NCI-H460 (cell line): ENCODE data around the gene PACSIN1. TPM values are rescaled to one million over a fixed set of nuclear protein-coding genes. Genes with fewer than 3 reads are reported as not detected.

Experiments used
- DNase-seq: peaks from one replicate; pipeline ENCODE4 v3.0.0-alpha.2; 2016; ENCODE audit warnings: low read depth; ENCODE audit errors: extremely low read depth
- total RNA-seq: library from RNA; depleted of rRNA; stranded (reverse); fragments of >200 nt; shearing (Covaris generic); gene quantifications from 2 replicates; pipeline ENCODE4 v1.2.3, GENCODE V29; 2014

Gene PACSIN1
- total RNA-seq, 1 experiment from 2014 or later: 0.07 TPM

- no peak for DNase-seq
These were observed 74.3 kb downstream of the PACSIN1 start for GRCh38 chr6:34540222-34540621.

GRCh38 chr6:34540841-34541240 is 75.0 kb downstream of the PACSIN1 start:
- no peak for DNase-seq

GRCh38 chr6:34543421-34543820 is 77.5 kb downstream of the PACSIN1 start:
- no peak for DNase-seq

GRCh38 chr6:34544052-34544604 is 78.3 kb downstream of the PACSIN1 start:
- DNase-seq: no peak

- no peak for DNase-seq
These were observed 79.0 kb downstream of the PACSIN1 start for GRCh38 chr6:34544776-34545471.

- peak; percentile 37 for DNase-seq
These were observed 80.9 kb downstream of the PACSIN1 start for GRCh38 chr6:34546551-34547321.

GRCh38 chr6:34547701-34548644 is 82.1 kb downstream of the PACSIN1 start:
- DNase-seq: no peak

GRCh38 chr6:34549026-34549803 is 83.3 kb downstream of the PACSIN1 start:
- no peak for DNase-seq

- no peak for DNase-seq
These were observed 83.9 kb downstream of the PACSIN1 start for GRCh38 chr6:34549804-34550202.

- DNase-seq: no peak
These were observed 85.8 kb downstream of the PACSIN1 start for GRCh38 chr6:34551720-34552119.

- DNase-seq: no peak
These were observed 86.7 kb downstream of the PACSIN1 start for GRCh38 chr6:34552620-34553019.

- no peak for DNase-seq
These were observed 87.3 kb downstream of the PACSIN1 start for GRCh38 chr6:34553146-34553545.

- DNase-seq: no peak
These were observed 87.9 kb downstream of the PACSIN1 start for GRCh38 chr6:34553750-34554149.

GRCh38 chr6:34554291-34555006 is 88.6 kb downstream of the PACSIN1 start:
- no peak for DNase-seq

- no peak for DNase-seq
These were observed 89.1 kb downstream of the PACSIN1 start for GRCh38 chr6:34555007-34555322.

- DNase-seq: no peak
These were observed 89.5 kb downstream of the PACSIN1 start for GRCh38 chr6:34555328-34555727.

GRCh38 chr6:34556031-34556471 is 90.2 kb downstream of the PACSIN1 start, which contains the start of gene SPDEF:
TSS of gene SPDEF (minus strand) at chr6:34556329. CDS start at chr6:34544455, 11,874 bp downstream.
- no peak for DNase-seq

- no peak for DNase-seq
These were observed 90.6 kb downstream of the PACSIN1 start for GRCh38 chr6:34556493-34556892.

- DNase-seq: no peak
These were observed 91.4 kb downstream of the PACSIN1 start for GRCh38 chr6:34557228-34557627.
